ENCODE measurements around the gene RHOBTB3.

RHOBTB3 gene

GRCh38 chr5:95763941-95764340, 32.8 kb downstream of the RHOBTB3 start:
- no peak for DNase-seq (ENCODE audit: low read depth)

- no peak for DNase-seq (ENCODE audit: low read depth)
Observed at GRCh38 chr5:95768731-95769130, 37.6 kb downstream of the RHOBTB3 start.

- DNase-seq (ENCODE audit: low read depth), result no peak
Observed at GRCh38 chr5:95770830-95771708, 39.9 kb downstream of the RHOBTB3 start.

- DNase-seq (ENCODE audit: low read depth), result no peak
Observed at GRCh38 chr5:95771892-95772291, 40.8 kb downstream of the RHOBTB3 start.

DNA sequence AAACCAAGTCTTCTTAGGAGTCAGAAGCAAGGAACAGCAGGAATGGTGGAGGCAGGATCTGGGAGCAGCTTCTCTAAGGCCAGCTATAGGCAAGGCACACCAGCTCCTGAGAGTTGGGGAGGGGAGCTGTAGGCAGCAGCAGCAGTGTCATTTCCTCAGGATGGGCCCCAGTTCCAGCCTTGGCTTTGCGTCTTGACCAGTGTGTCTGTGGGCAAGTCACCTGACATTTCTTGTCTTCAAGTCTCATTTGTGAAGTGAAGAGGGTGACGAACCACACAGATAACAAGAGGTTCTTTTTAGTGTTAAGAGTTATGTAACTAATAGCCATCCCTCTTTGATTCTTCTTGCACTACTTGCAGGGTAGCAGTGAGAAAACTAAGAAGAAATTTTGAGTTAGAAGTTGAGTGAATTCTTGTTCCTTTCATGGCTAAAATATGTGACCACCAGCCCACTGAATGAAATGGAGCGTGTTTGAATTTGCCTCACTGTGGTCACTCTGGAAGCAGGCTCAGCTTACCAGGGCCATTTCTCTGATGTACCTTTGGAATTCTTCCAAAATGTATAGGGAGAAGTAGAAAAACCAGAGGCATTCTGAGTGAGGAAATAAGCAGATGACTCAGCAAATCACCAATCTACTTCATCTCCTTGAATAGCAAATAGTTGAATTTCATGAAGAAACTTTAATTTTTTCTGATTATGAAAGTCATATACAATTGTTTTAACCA, 42.4 kb downstream of the RHOBTB3 start:
- DNase-seq (ENCODE audit: low read depth), result no peak

GRCh38 chr5:95777441-95777840, 46.3 kb downstream of the RHOBTB3 start:
- DNase-seq (ENCODE audit: low read depth), result no peak

GRCh38 chr5:95778713-95779436, 47.7 kb downstream of the RHOBTB3 start:
- DNase-seq (ENCODE audit: low read depth), result no peak

DNA sequence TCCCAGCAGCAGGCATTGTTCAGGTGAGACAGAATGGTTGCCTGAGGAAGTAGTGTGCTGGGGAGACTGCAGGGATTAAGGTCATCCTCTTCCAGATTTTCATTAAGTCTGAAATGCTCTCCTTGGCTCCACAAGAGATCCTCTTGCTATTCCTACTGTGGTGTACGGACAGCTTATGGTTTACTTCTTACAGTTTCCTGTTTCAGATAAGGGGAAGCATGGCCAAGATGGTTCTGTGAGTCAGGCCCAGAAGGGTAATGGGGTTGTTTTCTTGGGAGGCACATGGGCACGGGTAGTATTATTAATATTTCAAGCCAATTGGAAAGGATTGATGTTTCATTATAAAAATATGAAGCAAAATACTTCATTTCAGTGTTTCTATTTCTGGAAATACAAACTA, 48.5 kb downstream of the RHOBTB3 start:
- DNase-seq (ENCODE audit: low read depth), result no peak

DNA sequence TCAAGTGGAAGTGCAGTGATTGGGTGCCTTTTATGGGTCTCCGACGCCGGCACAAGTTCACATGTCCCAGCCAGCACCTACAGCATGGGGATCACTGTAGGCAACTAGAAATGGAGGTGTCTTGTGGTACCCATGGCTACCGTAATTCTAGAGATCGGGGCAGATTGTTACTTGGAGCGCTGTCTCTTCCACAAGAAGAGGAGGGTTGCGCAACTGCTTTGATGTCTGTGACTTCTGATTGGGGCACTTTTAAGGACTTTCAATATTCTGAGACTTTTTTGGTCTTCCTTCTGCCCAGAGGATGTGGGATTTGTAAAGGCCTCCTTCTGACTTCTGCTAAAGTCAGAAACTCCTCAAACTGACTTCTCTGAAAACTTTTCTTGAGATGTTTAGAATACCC, 49.5 kb downstream of the RHOBTB3 start:
- no peak for DNase-seq (ENCODE audit: low read depth)

DNA sequence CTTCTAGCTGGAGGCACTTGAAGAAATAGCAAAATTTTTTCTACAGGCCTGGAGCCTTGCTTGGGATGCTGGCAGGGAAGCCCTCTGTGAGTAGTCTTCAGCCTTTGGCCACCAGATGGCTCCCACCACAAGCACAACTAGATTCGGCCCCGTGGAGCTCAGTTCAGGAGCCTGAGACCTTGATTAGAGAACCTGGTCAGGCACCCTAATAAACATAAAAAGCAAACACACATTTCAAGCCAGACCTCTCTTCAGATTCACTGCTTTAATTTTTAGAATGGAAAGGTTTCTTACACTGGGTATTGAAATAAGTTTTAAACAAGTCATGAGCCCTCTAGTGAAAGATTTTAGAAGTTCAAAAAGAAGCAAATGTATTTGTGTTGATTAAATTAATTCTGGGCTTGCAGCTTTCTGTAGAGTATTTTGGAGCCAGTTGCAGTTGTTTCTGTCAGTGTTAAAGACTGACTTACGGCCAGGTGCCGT, 50.0 kb downstream of the RHOBTB3 start:
- DNase-seq (ENCODE audit: low read depth), result peak; percentile 62

- no peak for DNase-seq (ENCODE audit: low read depth)
Observed at GRCh38 chr5:95782181-95782580, 51.0 kb downstream of the RHOBTB3 start.

DNA sequence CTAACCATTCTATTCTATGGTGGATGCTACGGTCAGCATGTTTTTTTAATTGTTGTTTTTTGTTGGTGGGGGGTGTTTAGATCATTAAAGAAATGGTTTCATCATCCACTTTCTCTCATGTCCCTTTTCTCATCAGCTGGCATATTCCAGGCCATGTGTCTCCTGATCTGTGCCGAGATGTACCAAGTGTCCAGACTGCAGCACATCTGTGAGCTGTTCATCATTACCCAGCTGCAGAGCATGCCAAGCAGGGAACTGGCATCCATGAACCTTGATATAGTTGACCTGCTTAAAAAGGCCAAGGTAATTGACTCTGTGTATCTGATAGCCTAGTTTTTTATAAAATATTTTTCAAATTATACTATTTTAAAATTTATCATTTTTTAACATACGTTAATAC, 52.5 kb downstream of the RHOBTB3 start:
- DNase-seq (ENCODE audit: low read depth), result no peak

- no peak for DNase-seq (ENCODE audit: low read depth)
Observed at GRCh38 chr5:95784514-95785302, 53.6 kb downstream of the RHOBTB3 start.

- DNase-seq (ENCODE audit: low read depth), result no peak
Observed at GRCh38 chr5:95786821-95787418, 55.8 kb downstream of the RHOBTB3 start.

DNA sequence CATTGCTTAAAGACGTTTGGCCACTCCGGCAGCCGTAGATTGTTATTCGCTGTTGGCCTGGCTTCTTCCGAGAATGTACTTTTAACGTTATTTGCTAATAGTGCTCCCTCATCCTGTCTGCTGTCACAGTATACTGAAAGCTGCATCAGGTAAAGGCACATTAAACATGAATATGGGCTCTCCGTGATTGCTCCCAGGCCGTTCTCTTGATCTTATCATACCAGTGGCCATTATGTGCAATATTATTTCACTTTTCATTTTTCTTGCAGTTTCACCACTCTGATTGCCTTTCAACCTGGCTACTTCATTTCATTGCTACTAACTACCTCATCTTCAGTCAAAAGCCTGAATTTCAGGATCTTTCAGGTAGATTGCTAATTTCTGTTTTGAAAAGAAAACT, 57.4 kb downstream of the RHOBTB3 start:
- no peak for DNase-seq (ENCODE audit: low read depth)

DNA sequence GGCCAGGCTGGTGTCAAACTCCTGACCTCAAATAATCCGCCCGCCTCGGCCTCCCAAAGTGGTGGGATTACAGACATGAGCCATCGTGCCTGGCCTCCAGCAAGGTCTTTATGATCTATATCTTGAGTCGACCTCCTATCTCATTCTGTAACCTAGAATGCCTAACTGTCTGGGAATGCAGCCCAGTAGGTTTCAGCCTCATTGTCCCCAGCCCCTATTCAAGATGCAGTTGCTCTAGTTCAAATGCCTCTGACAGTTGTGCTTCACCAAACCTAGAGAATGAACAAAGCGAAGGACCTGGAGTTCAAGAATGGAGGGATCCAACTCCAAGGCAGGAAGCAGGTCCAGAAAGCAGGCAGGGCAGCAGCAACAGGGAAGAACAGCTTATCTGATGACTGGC, 60.6 kb downstream of the RHOBTB3 start:
- no peak for DNase-seq (ENCODE audit: low read depth)

DNA sequence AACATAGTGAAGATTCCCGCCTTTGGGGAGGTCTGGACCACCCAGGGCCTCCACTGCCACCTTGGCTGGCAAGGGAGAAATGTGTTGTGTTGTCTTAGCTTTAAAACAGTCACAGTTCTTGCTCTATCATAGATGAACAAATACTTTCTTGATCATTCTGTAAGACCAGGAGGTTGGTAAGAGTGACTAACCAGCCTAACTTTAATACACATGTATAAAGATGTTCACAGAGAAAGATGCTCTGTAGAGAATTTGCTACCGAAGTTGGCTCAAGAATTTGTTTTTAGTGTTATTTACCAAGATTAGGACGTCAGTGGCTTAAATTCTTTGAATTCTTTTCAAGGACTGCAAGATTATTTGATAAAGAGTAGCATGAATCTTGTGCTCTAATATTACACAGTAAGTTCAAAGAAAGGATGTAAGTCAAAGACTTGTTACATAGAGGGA, 63.0 kb downstream of the RHOBTB3 start:
- no peak for DNase-seq (ENCODE audit: low read depth)

GRCh38 chr5:95797301-95797700, 66.2 kb downstream of the RHOBTB3 start:
- no peak for DNase-seq (ENCODE audit: low read depth)

DNA sequence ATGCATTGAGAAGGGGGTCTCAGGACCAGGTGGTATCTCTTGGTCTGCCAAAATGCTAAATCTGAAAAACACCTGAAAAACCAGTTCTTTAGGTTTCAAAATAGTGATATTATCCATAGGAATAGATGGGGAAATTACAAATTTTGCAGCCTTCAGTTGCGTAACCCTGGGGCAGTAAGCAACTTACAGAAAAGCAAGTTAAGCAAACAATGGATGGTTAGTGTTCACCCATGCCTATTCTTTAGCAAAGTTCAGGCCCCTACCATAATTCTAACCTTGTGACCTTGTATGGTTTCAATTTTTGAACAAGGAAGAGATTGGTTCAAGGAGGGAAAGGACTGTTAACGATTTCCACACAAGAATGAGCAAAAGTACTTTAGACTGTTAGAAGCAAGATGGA, 66.9 kb downstream of the RHOBTB3 start:
- no peak for DNase-seq (ENCODE audit: low read depth)

DNA sequence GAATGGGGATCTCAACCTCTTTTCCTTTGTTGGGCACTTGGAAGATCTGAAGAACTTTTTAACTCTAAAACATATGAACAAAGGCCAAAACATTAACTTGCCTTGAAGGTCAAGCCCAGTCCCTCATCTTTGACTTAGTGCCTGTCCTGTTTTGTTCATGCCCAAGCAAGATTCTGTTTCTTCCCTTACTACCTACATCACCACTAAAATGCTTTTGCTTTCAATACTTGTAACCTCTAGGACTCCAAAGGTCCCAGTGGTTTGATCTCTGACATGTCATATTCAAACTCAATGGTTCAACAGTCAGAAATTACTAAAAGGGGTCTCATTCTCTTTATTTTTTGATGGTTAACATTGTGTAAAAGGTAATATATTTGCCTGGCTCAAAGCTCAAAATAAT, 67.4 kb downstream of the RHOBTB3 start:
- DNase-seq (ENCODE audit: low read depth), result no peak

- DNase-seq (ENCODE audit: low read depth), result no peak
Observed at GRCh38 chr5:95799191-95799835, 68.2 kb downstream of the RHOBTB3 start.

Measured in stimulated activated CD4-positive, alpha-beta T cell treated with anti-CD3 and anti-CD28 coated beads, Interleukin-2, amount 100 ng/mL, for 4 hours (primary cell).